GM20431 (cell line): Measurements from ENCODE around the gene GJC1.
"Not testable (repeated sequence)": the region's sequence is repeated elsewhere in the genome, so short reads cannot be mapped to it uniquely, and the experiment has no call there.

ENCODE experiments used
- in situ Hi-C: fragments of 300-500 bp; cut with MseI, MboI; formaldehyde crosslinking; loops from one replicate; pipeline ENCODE4 v1.15.0; 2020; ENCODE audit warnings: low sequenced_read_pairs; ENCODE audit not compliant: unreplicated experiment

Gene GJC1

DNA sequence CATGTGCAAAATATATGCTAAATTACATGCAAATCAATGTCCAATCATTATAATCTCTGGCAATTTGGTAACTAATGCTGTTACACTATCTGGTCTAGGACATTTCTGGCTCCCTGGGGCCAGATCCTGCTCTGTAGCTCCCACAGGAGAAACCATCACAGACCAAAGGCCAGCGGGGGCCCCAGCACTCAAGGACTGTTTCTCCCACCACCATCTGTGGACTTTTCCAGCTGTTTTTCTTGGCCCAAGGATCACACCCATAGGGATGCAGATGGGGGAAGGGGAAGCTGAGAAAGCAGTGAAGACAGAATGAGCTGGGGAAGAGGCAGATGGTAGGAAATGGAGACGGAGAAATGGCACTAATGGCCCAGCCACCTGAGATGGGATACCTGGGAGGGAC is 17.5 kb upstream of the GJC1 start, which contains the start of gene HIGD1B:
TSS of gene HIGD1B (plus strand) at position 298 of the 400 bp plus-strand sequence. CDS start 270 bp downstream, outside the sequence.
- in situ Hi-C loops: no loop called here

DNA sequence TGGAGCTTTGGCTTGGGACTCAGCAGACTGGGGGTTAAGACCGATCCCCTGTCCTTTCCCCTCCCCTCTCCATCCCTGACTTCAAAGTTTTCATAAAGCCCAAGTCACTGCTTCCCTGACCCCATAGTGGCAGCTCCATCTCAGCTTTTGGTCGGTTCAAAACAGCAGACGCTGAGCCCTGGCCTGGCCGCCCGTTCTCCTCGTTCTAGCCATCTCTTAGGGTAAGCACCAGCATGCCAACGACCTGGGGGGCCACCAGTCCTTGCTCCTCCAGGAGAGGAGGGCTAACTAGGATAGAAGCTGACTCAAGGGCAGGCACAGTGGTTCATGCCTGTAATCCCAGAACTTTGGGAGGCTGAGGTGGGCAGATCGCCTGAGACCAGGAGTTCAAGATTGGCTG is 16.1 kb upstream of the GJC1 start:
- in situ Hi-C loops: no loop called here

DNA sequence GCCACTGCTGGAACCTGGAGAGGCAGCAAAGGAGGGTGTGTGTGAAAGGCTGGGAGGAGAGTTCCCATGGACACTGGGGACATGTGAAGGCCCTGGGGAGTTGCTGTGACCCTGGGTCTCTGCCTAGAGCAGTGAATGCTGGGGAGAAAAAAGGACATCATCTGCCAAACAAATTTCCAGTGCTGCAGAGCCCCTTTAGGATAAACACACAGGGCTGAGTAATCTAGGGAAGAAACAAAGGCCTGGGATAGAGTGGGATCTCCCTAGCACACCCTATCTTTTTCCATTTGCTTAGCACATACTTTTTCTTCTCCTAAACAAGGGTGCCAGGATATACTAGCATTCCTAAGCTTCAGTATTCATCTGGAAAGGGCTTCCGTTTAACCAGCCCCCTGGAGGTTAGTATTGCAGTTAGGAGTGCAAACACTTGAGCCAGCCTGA is 14.3 kb upstream of the GJC1 start:
- in situ Hi-C loops: no loop called here

GRCh38 chr17:44842748-44843147 is 12.7 kb upstream of the GJC1 start:
- in situ Hi-C loops: no loop called here

- in situ Hi-C loops: no loop called here
These were observed 10.8 kb upstream of the GJC1 start for GRCh38 chr17:44840936-44841335.

DNA sequence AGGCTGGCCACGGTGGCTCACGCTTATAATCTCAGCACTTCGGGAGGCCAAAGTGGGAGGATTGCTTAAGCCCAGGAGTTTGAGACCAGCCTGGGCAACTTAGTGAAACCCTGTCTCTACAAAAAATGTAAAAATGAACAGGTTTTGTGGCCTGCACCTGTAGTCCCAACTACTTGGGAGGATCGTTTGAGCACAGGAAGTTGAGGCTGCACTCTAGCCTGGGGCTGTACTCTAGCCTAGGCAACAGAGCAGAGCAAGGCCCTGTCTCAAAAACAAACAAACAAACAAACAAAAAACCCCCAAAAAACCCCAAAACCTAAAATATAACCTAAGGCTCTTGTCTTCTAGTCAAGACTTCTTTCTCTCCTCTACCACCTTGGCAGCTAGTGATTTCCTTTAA is 10.2 kb upstream of the GJC1 start:
- in situ Hi-C loops: no loop called here

- in situ Hi-C loops: no loop called here
These were observed 7.1 kb upstream of the GJC1 start for GRCh38 chr17:44837196-44837595.

GRCh38 chr17:44832805-44833204 is 2.7 kb upstream of the GJC1 start:
- in situ Hi-C loops: no loop called here

- in situ Hi-C loops: no loop called here
These were observed 1.3 kb upstream of the GJC1 start for GRCh38 chr17:44831371-44831770.

- in situ Hi-C loops: no loop called here
These were observed 537 bp upstream of the GJC1 start for GRCh38 chr17:44830359-44831288.

DNA sequence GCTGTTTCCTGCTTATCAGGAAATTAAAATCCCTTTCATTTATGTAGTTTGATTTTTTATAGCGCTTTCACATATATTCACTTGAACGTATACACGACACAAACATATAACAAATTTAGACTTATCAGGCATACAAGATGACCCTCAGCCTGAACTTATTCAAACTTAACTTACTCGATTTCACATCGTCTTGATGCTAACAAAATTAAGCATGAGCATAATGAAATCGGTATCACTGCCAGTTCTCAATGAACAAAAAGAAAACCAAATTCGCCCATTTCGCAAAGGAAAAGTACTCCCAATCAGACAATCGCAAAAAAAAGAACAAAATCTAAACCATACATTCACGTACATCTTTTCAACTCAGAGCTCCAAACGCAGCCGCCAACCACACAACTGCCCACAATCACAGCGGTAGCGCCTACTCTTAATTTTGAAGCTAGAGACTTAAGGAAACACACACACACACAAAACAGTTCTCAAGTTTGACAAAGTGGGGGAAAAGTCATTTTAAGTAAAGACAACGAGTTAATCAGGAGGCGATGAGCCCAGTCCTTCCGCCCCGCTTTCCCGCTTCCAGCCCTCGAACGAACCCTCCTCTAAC is 1.1 kb downstream of the GJC1 start:
- in situ Hi-C loops: no loop called here

- in situ Hi-C loops: no loop called here
These were observed 2.2 kb downstream of the GJC1 start for GRCh38 chr17:44827863-44828262.

DNA sequence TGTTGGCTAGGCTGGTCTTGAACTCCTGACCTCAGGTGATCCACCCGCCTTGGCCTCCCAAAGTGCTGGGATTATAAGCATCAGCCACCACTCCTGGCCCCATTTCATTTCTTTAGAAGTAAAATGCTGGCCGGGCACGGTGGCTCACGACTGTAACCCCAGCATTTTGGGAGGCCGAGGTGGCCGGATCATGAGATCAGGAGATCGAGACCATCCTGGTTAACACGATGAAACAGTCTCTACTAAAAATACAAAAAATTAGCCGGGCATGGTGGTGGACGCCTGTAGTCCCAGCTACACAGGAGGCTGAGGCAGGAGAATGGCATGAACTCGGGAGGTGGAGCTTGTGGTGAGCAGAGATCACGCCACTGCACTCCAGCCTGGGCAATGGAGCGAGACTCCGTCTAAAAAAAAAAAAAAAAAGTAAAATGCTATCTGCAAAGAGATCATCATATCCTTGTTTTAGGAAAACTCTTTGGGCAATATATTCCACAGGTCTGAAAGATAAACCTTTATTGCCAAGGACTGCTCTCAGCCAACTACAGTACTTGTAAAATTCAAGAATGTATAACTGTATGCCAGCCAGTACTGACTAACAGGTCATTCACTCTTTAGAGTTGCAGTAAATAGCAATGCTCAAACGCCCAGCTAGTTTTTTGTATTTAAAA is 3.8 kb downstream of the GJC1 start:
- in situ Hi-C loops: no loop called here

DNA sequence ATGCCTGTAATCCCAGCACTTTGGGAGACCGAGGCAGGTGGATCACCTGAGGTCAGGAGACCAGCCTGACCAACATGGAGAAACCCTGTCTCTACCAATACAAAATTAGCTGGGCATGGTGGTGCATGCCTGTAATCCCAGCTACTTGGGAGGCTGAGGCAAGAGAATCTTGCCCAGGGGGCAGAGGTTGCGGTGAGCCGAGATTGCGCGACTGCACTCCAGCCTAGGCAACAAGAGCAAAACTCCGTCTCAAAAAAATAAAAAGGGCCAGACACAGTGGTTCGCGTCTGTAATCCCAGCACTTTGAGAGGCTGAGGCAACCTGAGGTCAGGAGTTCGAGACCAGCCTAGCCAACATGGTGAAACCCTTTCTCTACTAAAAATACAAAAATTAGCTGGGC is 4.9 kb downstream of the GJC1 start:
- in situ Hi-C loops: not testable (repeated sequence)

GRCh38 chr17:44820631-44821212 is 9.4 kb downstream of the GJC1 start:
- in situ Hi-C loops: no loop called here

DNA sequence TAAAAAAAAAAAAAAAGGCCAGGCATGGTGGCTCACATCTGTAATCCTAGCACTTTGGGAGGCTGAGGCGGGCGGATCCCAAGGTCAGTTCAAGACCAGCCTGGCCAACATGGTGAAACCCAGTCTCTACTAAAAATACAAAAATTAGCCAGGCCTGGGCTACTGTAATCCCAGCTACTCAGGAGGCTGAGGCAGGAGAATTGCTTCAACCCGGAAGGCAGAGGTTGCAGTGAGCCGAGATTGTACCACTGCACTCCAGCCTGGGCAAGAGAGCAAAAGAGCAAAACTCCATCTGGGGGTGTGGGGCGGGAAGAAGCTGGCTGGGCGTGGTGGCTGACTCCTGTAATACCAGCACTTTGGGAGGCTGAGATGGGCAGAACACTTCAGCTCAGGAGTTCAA is 11.6 kb downstream of the GJC1 start:
- in situ Hi-C loops: not testable (repeated sequence)

GRCh38 chr17:44812263-44812662 is 17.8 kb downstream of the GJC1 start:
- in situ Hi-C loops: no loop called here

GRCh38 chr17:44808656-44809388 is 21.3 kb downstream of the GJC1 start:
- in situ Hi-C loops: not testable (repeated sequence)

DNA sequence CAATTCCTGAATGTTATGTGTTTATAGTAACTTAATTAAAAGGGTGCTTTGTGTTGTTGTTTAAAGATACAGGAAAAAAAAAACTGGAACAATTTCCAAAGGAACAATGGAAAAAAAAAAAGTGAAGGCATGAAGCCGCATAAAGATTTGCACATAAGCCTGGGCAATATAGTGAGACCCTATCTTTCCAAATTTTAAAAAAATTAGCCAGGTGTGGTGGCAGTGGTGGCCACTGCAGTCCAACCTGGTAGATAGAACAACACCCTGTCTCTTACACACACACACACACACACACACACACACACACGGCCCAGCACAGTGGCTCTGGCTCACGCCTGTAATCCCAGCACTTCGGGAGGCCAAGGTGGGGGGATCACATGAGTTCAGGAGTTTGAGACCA is 21.9 kb downstream of the GJC1 start:
- in situ Hi-C loops: no loop called here

GRCh38 chr17:44807817-44808155 is 22.3 kb downstream of the GJC1 start:
- in situ Hi-C loops: no loop called here
